ENCODE measurements around the gene MRPL40.

MRPL40 gene

DNA sequence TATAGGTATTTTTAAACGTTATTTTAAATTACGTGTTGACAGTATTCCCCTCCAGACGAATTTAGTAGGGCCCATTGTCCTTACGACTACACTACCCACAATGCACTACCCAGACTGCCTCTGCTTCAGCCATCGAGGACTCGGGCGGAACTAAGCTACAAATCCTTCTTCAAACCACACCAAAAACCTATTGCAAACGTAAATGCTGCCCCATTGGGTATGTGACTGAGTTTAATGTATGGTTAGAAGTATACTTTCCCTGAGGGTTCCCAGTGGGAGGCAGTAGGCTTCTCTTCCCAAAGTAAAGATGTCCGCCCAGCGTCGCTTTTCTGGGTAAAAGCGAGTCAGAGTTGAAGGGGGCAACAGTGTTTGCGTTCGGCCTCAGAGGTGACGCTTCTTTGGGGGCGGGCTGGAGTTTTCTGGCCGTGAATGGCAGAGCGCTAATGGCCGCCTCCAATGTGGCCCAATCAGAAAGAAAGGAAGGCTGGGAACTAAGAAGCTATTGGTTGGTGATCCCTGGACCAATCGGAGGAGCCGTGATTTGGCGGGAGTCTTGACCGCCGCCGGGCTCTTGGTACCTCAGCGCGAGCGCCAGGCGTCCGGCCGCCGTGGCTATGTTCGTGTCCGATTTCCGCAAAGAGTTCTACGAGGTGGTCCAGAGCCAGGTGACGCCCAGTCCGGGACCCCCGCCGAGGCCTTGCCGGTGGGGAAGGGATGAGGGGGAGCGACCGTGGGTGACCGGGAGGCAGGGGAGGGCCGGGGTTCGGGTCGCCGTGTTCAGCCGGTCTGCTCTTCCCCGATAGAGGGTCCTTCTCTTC lies 47.2 kb downstream of the MRPL40 start, which contains the start of gene CDC45:
Gene CDC45, plus strand, starts transcription at position 566 of the 818 bp plus-strand sequence. Its CDS starts 49 bp downstream, at position 615.
- TF ChIP-seq POLR2AphosphoS5 (IDR thresholded peaks at IDR 0.05; ENCODE audit: low read depth) = peak; percentile 59; the same call in 1 of the 2 replicates
- TF ChIP-seq SPI1 (IDR thresholded peaks at IDR 0.05; ENCODE audit: borderline replicate concordance, low read depth) = no peak

DNA sequence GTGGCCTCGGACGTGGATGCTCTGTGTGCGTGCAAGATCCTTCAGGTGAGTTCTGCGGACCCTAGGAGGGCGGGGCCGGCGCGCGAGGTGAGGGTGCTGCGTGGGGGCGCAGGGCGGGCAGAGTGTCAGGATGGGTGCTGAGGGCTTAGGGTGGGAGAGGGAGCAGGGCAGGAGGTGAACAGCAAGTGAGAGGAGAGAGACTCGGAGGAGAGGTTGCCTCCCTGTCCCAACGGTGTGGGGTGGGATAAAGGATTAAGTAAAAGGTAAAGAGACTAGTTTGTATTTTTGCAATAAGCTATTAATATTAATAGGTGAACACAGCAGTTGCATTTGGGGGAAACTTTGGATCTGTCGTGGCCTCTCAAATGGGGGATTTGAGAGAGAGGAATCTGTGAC lies 47.8 kb downstream of the MRPL40 start:
- no peaks in the 10 kb centered on the region for H3K27me3 ChIP-seq (ENCODE audit: insufficient read depth, poor library complexity, severe bottlenecking)
- H3K27ac ChIP-seq (replicated peaks) = peak overlapping the region; percentile 100
- TF ChIP-seq, protein P1, sequence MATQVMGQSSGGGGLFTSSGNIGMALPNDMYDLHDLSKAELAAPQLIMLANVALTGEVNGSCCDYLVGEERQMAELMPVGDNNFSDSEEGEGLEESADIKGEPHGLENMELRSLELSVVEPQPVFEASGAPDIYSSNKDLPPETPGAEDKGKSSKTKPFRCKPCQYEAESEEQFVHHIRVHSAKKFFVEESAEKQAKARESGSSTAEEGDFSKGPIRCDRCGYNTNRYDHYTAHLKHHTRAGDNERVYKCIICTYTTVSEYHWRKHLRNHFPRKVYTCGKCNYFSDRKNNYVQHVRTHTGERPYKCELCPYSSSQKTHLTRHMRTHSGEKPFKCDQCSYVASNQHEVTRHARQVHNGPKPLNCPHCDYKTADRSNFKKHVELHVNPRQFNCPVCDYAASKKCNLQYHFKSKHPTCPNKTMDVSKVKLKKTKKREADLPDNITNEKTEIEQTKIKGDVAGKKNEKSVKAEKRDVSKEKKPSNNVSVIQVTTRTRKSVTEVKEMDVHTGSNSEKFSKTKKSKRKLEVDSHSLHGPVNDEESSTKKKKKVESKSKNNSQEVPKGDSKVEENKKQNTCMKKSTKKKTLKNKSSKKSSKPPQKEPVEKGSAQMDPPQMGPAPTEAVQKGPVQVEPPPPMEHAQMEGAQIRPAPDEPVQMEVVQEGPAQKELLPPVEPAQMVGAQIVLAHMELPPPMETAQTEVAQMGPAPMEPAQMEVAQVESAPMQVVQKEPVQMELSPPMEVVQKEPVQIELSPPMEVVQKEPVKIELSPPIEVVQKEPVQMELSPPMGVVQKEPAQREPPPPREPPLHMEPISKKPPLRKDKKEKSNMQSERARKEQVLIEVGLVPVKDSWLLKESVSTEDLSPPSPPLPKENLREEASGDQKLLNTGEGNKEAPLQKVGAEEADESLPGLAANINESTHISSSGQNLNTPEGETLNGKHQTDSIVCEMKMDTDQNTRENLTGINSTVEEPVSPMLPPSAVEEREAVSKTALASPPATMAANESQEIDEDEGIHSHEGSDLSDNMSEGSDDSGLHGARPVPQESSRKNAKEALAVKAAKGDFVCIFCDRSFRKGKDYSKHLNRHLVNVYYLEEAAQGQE (IDR thresholded peaks at IDR 0.05; ENCODE audit: insufficient replicate concordance, low read depth) = no peak
- TF ChIP-seq POLR2AphosphoS5 (IDR thresholded peaks at IDR 0.05; ENCODE audit: low read depth) (no peak), SPI1 (IDR thresholded peaks at IDR 0.05; ENCODE audit: borderline replicate concordance, low read depth) (no peak), GABPA (IDR thresholded peaks at IDR 0.05; ENCODE audit: low read depth) (no peak)
- TF ChIP-seq, protein P2, sequence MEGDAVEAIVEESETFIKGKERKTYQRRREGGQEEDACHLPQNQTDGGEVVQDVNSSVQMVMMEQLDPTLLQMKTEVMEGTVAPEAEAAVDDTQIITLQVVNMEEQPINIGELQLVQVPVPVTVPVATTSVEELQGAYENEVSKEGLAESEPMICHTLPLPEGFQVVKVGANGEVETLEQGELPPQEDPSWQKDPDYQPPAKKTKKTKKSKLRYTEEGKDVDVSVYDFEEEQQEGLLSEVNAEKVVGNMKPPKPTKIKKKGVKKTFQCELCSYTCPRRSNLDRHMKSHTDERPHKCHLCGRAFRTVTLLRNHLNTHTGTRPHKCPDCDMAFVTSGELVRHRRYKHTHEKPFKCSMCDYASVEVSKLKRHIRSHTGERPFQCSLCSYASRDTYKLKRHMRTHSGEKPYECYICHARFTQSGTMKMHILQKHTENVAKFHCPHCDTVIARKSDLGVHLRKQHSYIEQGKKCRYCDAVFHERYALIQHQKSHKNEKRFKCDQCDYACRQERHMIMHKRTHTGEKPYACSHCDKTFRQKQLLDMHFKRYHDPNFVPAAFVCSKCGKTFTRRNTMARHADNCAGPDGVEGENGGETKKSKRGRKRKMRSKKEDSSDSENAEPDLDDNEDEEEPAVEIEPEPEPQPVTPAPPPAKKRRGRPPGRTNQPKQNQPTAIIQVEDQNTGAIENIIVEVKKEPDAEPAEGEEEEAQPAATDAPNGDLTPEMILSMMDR (IDR thresholded peaks at IDR 0.05; ENCODE audit: insufficient read depth, low read length) = no peak
- H3K4me3 ChIP-seq (replicated peaks; ENCODE audit: insufficient read depth, low read length) = peak overlapping the region; percentile 100
- no peak for DNase-seq (ENCODE audit: low read depth in 1 of 2, low spot score in 1 of 2)

More for the DNA sequence above, 47.2 kb downstream of the MRPL40 start, which contains the start of gene CDC45:
- peak; percentile 94 to 99 for DNase-seq (ENCODE audit: low read depth in 1 of 2, low spot score in 1 of 2)
- H3K27ac ChIP-seq (replicated peaks) = peak within 1 kb of the TSS; percentile 100
- no peaks in the 10 kb centered on the region for H3K27me3 ChIP-seq (ENCODE audit: insufficient read depth, poor library complexity, severe bottlenecking)
- peak within 1 kb of the TSS; percentile 100 for H3K4me3 ChIP-seq (replicated peaks; ENCODE audit: insufficient read depth, low read length)

DNA sequence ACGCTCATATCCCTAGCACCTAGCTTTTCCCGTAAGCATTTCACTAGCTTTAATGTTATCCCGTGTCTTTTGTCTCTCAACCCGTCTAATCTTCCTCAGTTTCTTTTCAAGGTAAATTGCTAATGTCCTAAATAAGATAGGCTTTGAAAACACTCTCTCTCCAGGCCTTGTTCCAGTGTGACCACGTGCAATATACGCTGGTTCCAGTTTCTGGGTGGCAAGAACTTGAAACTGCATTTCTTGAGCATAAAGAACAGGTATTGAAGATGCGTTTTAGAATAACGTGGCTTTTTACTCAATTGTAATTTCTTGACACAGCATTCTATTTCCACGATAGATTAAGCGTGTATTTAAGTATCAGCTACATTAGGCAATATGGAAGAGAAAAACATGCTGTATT lies 48.4 kb downstream of the MRPL40 start:
- H3K27me3 ChIP-seq (ENCODE audit: insufficient read depth, poor library complexity, severe bottlenecking) = no peaks in the 10 kb centered on the region
- H3K27ac ChIP-seq (replicated peaks) = peak overlapping the region; percentile 100
- TF ChIP-seq, protein P2 (IDR thresholded peaks at IDR 0.05; ENCODE audit: insufficient read depth, low read length) = no peak
- TF ChIP-seq POLR2AphosphoS5 (IDR thresholded peaks at IDR 0.05; ENCODE audit: low read depth) (no peak), SPI1 (IDR thresholded peaks at IDR 0.05; ENCODE audit: borderline replicate concordance, low read depth) (no peak), GABPA (IDR thresholded peaks at IDR 0.05; ENCODE audit: low read depth) (no peak)
- TF ChIP-seq, protein P1 (IDR thresholded peaks at IDR 0.05; ENCODE audit: insufficient replicate concordance, low read depth) = no peak
- peak overlapping the region; percentile 100 for H3K4me3 ChIP-seq (replicated peaks; ENCODE audit: insufficient read depth, low read length)
- DNase-seq (ENCODE audit: low read depth in 1 of 2, low spot score in 1 of 2) = no peak

DNA sequence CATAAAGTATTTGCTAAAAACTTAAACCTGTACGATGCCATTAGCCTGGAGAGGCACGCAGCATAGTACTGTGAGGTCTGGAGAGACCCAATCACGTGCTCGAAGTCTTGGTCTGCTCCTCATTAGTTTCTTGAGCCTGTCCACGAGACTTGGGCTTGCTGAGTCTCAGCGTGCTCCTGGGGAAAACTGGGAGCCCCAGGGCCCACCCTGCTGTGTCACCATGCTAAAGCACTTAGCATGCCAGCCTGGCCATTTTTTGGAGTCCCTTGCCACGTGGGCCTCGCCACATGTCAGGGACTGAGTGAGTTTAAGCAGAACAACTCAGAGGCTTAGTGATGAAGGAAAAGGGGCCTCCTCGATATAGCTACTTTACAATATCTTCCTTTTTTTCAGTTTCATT lies 50.0 kb downstream of the MRPL40 start:
- no peak overlapping the region for H3K4me3 ChIP-seq (replicated peaks; ENCODE audit: insufficient read depth, low read length)
- no peaks in the 10 kb centered on the region for H3K27me3 ChIP-seq (ENCODE audit: insufficient read depth, poor library complexity, severe bottlenecking)
- TF ChIP-seq GABPA (IDR thresholded peaks at IDR 0.05; ENCODE audit: low read depth) (no peak), SPI1 (IDR thresholded peaks at IDR 0.05; ENCODE audit: borderline replicate concordance, low read depth) (no peak), POLR2AphosphoS5 (IDR thresholded peaks at IDR 0.05; ENCODE audit: low read depth) (no peak)
- TF ChIP-seq, protein P2 (IDR thresholded peaks at IDR 0.05; ENCODE audit: insufficient read depth, low read length) = no peak
- TF ChIP-seq, protein P1 (IDR thresholded peaks at IDR 0.05; ENCODE audit: insufficient replicate concordance, low read depth) = no peak
- no peak overlapping the region for H3K27ac ChIP-seq (replicated peaks)
- DNase-seq (ENCODE audit: low read depth in 1 of 2, low spot score in 1 of 2) = no peak
